ENCODE data around the gene NRXN3.

The NRXN3 gene

GRCh38 chr14:79878229-79878628, 1708.1 kb downstream of the NRXN3 start:
- TF ChIP-seq MZF1 (tag by site-specific recombination; IDR thresholded peaks at IDR 0.05; ENCODE audit: borderline replicate concordance) (no peak), ZBTB20 (tag by site-specific recombination; IDR thresholded peaks at IDR 0.05) (no peak), BCL11A (tag by site-specific recombination; IDR thresholded peaks at IDR 0.05; ENCODE audit: low read depth) (no peak), ZBTB7A (tag by site-specific recombination; IDR thresholded peaks at IDR 0.05; ENCODE audit: low read depth) (no peak), GLIS1 (tag by site-specific recombination; IDR thresholded peaks at IDR 0.05) (no peak), ZNF302 (tag by site-specific recombination; IDR thresholded peaks at IDR 0.05; ENCODE audit: low read depth) (no peak), KLF8 (tag by site-specific recombination; IDR thresholded peaks at IDR 0.05) (no peak)
- TF ChIP-seq, protein P1, sequence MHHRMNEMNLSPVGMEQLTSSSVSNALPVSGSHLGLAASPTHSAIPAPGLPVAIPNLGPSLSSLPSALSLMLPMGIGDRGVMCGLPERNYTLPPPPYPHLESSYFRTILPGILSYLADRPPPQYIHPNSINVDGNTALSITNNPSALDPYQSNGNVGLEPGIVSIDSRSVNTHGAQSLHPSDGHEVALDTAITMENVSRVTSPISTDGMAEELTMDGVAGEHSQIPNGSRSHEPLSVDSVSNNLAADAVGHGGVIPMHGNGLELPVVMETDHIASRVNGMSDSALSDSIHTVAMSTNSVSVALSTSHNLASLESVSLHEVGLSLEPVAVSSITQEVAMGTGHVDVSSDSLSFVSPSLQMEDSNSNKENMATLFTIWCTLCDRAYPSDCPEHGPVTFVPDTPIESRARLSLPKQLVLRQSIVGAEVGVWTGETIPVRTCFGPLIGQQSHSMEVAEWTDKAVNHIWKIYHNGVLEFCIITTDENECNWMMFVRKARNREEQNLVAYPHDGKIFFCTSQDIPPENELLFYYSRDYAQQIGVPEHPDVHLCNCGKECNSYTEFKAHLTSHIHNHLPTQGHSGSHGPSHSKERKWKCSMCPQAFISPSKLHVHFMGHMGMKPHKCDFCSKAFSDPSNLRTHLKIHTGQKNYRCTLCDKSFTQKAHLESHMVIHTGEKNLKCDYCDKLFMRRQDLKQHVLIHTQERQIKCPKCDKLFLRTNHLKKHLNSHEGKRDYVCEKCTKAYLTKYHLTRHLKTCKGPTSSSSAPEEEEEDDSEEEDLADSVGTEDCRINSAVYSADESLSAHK (tag by site-specific recombination; IDR thresholded peaks at IDR 0.05) = no peak
- TF ChIP-seq, protein P2, sequence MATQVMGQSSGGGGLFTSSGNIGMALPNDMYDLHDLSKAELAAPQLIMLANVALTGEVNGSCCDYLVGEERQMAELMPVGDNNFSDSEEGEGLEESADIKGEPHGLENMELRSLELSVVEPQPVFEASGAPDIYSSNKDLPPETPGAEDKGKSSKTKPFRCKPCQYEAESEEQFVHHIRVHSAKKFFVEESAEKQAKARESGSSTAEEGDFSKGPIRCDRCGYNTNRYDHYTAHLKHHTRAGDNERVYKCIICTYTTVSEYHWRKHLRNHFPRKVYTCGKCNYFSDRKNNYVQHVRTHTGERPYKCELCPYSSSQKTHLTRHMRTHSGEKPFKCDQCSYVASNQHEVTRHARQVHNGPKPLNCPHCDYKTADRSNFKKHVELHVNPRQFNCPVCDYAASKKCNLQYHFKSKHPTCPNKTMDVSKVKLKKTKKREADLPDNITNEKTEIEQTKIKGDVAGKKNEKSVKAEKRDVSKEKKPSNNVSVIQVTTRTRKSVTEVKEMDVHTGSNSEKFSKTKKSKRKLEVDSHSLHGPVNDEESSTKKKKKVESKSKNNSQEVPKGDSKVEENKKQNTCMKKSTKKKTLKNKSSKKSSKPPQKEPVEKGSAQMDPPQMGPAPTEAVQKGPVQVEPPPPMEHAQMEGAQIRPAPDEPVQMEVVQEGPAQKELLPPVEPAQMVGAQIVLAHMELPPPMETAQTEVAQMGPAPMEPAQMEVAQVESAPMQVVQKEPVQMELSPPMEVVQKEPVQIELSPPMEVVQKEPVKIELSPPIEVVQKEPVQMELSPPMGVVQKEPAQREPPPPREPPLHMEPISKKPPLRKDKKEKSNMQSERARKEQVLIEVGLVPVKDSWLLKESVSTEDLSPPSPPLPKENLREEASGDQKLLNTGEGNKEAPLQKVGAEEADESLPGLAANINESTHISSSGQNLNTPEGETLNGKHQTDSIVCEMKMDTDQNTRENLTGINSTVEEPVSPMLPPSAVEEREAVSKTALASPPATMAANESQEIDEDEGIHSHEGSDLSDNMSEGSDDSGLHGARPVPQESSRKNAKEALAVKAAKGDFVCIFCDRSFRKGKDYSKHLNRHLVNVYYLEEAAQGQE (tag by site-specific recombination; IDR thresholded peaks at IDR 0.05) = no peak
- no peaks in the 10 kb centered on the region for H3K4me1 ChIP-seq (ENCODE audit: control insufficient read depth, insufficient read depth, low read length)
- CTCF ChIA-PET = interaction anchor here (0.6 kb wide), 2 partner anchors 325 to 602 kb away, joined by 3 to 5 read pairs; no protein-coding TSS in a partner anchor
- no peak overlapping the region for H3K4me3 ChIP-seq (ENCODE audit: low read depth, low read length)
- no peak overlapping the region for H3K27ac ChIP-seq (ENCODE audit: extremely low read depth, low read depth, low read length)
- H3K36me3 ChIP-seq (ENCODE audit: control insufficient read depth in 2 of 2, insufficient read depth in 1 of 2, low read length in 2 of 2) = no peaks in the 10 kb centered on the region
- POLR2A ChIA-PET = no interaction called here
- no peaks in the 10 kb centered on the region for H3K9me3 ChIP-seq (ENCODE audit: control insufficient read depth, insufficient read depth, low read depth, low read length)

- ChIA-PET CTCF (interaction anchor here (0.6 kb wide), 2 partner anchors 175 to 603 kb away, joined by 5 to 6 read pairs; no protein-coding TSS in a partner anchor), POLR2A (no interaction called here)
- Histone ChIP-seq H3K36me3 (ENCODE audit: control insufficient read depth in 2 of 2, insufficient read depth in 1 of 2, low read length in 2 of 2) (no peaks in the 10 kb centered on the region), H3K4me3 (ENCODE audit: low read depth, low read length) (no peak overlapping the region), H3K27ac (ENCODE audit: extremely low read depth, low read depth, low read length) (no peak overlapping the region), H3K4me1 (ENCODE audit: control insufficient read depth, insufficient read depth, low read length) (no peaks in the 10 kb centered on the region), H3K9me3 (ENCODE audit: control insufficient read depth, insufficient read depth, low read depth, low read length) (no peaks in the 10 kb centered on the region)
- no peak for TF ChIP-seq ZNF433 (tag by site-specific recombination; IDR thresholded peaks at IDR 0.05; ENCODE audit: low read depth)
- TF ChIP-seq ZNF146 (tag by site-specific recombination; IDR thresholded peaks at IDR 0.05) = no peak
- no peak for TF ChIP-seq ZNF510 (tag by site-specific recombination; IDR thresholded peaks at IDR 0.05; ENCODE audit: insufficient replicate concordance)
- no peak for TF ChIP-seq ZNF626 (tag by site-specific recombination; IDR thresholded peaks at IDR 0.05)
- TF ChIP-seq ZNF416 (tag by site-specific recombination; IDR thresholded peaks at IDR 0.05) = no peak
- TF ChIP-seq ZNF16 (tag by site-specific recombination; IDR thresholded peaks at IDR 0.05; ENCODE audit: low read depth) = no peak
- TF ChIP-seq ZNF138 (tag by site-specific recombination; IDR thresholded peaks at IDR 0.05; ENCODE audit: borderline replicate concordance) = no peak
- TF ChIP-seq, protein P3, sequence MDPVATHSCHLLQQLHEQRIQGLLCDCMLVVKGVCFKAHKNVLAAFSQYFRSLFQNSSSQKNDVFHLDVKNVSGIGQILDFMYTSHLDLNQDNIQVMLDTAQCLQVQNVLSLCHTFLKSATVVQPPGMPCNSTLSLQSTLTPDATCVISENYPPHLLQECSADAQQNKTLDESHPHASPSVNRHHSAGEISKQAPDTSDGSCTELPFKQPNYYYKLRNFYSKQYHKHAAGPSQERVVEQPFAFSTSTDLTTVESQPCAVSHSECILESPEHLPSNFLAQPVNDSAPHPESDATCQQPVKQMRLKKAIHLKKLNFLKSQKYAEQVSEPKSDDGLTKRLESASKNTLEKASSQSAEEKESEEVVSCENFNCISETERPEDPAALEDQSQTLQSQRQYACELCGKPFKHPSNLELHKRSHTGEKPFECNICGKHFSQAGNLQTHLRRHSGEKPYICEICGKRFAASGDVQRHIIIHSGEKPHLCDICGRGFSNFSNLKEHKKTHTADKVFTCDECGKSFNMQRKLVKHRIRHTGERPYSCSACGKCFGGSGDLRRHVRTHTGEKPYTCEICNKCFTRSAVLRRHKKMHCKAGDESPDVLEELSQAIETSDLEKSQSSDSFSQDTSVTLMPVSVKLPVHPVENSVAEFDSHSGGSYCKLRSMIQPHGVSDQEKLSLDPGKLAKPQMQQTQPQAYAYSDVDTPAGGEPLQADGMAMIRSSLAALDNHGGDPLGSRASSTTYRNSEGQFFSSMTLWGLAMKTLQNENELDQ (tag by site-specific recombination; IDR thresholded peaks at IDR 0.05; ENCODE audit: low read depth) = no peak
Observed at GRCh38 chr14:79878785-79879184, 1708.6 kb downstream of the NRXN3 start.
